Measurements from ENCODE around the gene ATP6V0A4.
"Not testable (repeated sequence)": the region's sequence is repeated elsewhere in the genome, so short reads cannot be mapped to it uniquely, and the experiment has no call there.

The ATP6V0A4 gene

GRCh38 chr7:138690495-138690894 is 107.5 kb downstream of the ATP6V0A4 start:
- no peak for TF ChIP-seq CTCF (IDR thresholded peaks at IDR 0.05; ENCODE audit: low read depth, low read length)
- DNase-seq (ENCODE audit: extremely low read depth, low read depth) = no peak

DNA sequence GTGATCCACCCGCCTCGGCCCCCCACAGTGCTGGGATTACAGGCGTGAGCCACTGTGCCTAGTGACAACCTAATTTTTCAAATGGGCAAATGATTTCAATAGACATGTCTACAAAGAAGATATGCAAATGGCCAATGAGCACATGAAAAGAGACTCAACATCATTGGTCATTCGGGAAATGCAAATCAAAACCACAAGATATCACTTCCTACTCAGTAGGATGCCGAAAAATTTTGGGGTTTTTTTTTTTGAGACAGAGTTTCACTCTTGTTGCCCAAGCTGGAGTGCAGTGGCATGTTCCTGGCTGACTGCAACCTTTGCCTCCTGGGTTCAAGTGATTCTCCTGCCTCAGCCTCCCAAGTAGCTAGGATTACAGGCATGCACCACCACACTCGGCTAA is 110.0 kb downstream of the ATP6V0A4 start:
- not testable (repeated sequence) for DNase-seq (ENCODE audit: extremely low read depth, low read depth)

DNA sequence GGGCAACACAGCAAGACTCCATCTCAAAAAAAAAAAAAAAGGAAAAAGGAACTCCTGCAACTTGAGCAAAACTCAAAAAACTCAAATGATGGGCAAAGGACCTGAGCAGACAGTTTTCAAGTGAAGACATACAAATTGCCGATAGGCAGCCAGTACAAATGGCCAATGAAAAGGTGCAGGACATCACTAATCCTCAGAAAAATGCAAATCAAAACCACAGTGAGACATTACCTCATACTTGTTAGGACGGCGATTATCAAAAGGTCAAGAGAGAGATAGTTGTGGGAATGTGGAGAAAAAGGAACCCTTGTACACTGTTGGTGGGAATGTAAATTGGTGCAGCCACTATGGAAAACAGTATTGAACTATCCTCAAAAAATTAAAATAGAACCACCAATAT is 113.7 kb downstream of the ATP6V0A4 start:
- DNase-seq (ENCODE audit: extremely low read depth, low read depth) = no peak
- TF ChIP-seq CTCF (IDR thresholded peaks at IDR 0.05; ENCODE audit: low read depth, low read length) = no peak

DNA sequence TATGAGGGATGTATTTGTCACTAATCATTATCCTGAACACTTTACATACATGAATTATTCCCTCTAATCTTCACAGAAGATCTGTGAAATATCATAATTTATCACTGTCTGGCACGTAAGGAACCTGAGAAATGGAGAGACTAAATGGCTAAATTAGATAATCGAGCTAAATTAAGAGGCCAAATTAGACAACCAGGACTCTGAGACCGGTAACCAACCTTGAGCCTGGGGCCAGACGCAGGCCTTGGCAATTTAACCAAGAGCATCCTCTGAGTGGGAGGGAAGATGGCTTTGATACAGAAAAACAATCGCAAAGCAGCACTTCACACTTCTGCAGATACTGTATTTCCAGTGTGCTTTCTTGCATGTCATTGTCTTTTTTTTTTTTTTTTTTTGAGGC is 118.2 kb downstream of the ATP6V0A4 start:
- no peak for TF ChIP-seq CTCF (IDR thresholded peaks at IDR 0.05; ENCODE audit: low read depth, low read length)
- no peak for DNase-seq (ENCODE audit: extremely low read depth, low read depth)

DNA sequence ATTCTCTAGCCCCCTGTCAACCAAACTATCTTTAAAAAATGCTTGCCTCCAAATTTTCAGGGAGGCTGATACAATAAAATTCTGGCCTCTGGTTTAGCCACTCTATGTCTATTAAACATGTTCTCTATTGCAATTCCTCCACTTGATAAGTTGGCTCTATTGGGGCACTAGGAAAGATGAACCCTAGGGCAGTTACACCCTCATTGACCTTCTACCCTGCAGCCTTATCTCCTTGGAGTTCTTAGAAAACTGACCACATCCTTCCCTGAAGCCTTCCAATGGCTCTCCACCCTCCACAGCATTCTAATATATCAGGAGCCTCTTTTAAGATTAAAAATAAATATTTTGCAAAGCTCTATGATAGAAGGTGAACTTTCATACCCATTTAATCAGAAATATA is 127.4 kb downstream of the ATP6V0A4 start:
- no peak for TF ChIP-seq CTCF (IDR thresholded peaks at IDR 0.05; ENCODE audit: low read depth, low read length)
- no peak for DNase-seq (ENCODE audit: extremely low read depth, low read depth)

- no peak for TF ChIP-seq CTCF (IDR thresholded peaks at IDR 0.05; ENCODE audit: low read depth, low read length)
Observed at GRCh38 chr7:138669364-138669763, 128.6 kb downstream of the ATP6V0A4 start.

DNA sequence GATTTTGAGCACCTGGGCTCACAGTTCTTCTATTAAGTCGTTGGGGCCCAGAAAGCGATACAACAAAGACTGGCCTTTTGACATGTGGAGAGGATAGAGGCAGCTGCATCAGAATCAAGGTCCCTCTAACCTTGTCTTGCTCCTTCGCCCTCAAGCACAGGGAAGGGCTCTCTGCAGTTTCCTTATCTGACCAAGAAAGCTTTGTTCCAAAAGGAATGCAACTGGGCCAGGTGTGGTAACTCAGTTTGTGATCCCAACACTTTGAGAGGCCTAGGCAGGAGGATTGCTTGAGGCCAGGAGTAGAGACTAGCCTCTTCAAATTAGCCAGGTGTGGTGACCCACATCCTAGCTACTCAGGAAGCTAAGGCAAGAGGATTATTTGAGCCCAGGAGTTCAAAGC is 129.1 kb downstream of the ATP6V0A4 start:
- no peak for DNase-seq (ENCODE audit: extremely low read depth, low read depth)
- TF ChIP-seq CTCF (IDR thresholded peaks at IDR 0.05; ENCODE audit: low read depth, low read length) = no peak

More at GRCh38 chr7:138669364-138669763, 128.6 kb downstream of the ATP6V0A4 start:
- no peak for DNase-seq (ENCODE audit: extremely low read depth, low read depth)

GRCh38 chr7:138668229-138668596 is 129.8 kb downstream of the ATP6V0A4 start:
- TF ChIP-seq CTCF (IDR thresholded peaks at IDR 0.05; ENCODE audit: low read depth, low read length) = no peak
- DNase-seq (ENCODE audit: extremely low read depth, low read depth) = no peak
